IPS-15b (cell line): ENCODE results near the gene IRAG1.

Source experiments
- H3K27me3 ChIP-seq: one replicate; pipeline ENCODE4 v1.6.1; 2013; ENCODE audit warnings: low read length; ENCODE audit not compliant: control insufficient read depth, insufficient read depth
- H3K36me3 ChIP-seq: one replicate; pipeline ENCODE4 v1.6.1; 2013; ENCODE audit warnings: low read length; ENCODE audit not compliant: control insufficient read depth, insufficient read depth
- H3K4me1 ChIP-seq: one replicate; pipeline ENCODE4 v1.6.1; 2013; ENCODE audit warnings: mild to moderate bottlenecking, low read length; ENCODE audit not compliant: control insufficient read depth, insufficient read depth
- H3K4me3 ChIP-seq: one replicate; pipeline ENCODE4 v1.5.1; 2013; ENCODE audit warnings: low read depth, low read length
- H3K9ac ChIP-seq: one replicate; pipeline ENCODE4 v1.6.1; 2013; ENCODE audit warnings: low read depth, mild to moderate bottlenecking, low read length
- H3K9me3 ChIP-seq: one replicate; pipeline ENCODE4 v1.6.1; 2013; ENCODE audit warnings: mild to moderate bottlenecking, low read length; ENCODE audit not compliant: control insufficient read depth, insufficient read depth

Gene IRAG1

DNA sequence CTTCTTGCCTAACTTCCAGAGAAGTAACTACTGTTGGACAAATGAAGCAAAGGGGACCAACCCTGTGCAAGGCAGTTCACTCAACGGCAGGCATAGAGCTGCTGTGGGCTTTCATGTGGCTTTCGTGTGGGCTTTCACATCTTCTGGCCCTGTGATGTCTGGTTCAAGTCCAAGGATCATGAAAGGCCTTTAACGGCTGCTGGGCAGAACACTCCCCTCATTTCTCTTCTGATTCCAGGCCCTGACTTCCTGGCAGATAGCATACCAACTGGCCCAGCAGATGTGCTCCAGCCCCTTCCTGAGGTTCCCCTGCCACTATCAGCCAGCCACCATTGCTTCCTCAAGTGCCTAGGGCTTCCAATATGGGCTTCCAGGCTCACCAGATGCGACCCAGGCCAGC lies 28.8 kb upstream of the IRAG1 start:
- no peak overlapping the region for H3K9ac ChIP-seq
- H3K36me3 ChIP-seq, result no peaks in the 10 kb centered on the region
- H3K27me3 ChIP-seq, result no peaks in the 10 kb centered on the region
- H3K4me3 ChIP-seq, result no peak overlapping the region
- no peaks in the 10 kb centered on the region for H3K4me1 ChIP-seq
- no peaks in the 10 kb centered on the region for H3K9me3 ChIP-seq

DNA sequence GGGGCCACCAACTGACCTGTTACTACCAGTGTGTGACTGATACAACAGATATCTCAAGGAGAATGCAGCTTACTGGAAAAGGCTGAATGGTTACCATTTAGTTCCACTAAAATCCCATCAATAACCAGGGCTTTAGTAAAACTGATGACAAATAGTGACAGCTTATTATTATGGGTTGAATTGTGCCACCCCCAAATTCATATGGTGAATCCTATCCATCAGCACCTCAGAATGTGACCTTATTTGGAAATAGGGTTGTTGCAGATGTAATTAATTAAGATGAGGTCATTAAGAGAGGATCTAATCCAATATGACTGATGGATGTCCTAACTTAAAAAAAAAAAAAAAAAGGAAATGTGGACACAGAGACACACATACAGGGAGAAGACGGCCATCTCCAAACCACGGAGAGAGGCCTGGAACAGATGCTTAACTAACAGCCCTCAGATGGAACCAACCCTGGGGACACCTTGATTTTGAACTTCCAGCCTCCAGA lies 27.4 kb upstream of the IRAG1 start:
- Histone ChIP-seq H3K9me3 (no peaks in the 10 kb centered on the region), H3K4me1 (no peaks in the 10 kb centered on the region), H3K9ac (no peak overlapping the region), H3K27me3 (no peaks in the 10 kb centered on the region), H3K4me3 (no peak overlapping the region), H3K36me3 (no peaks in the 10 kb centered on the region)

DNA sequence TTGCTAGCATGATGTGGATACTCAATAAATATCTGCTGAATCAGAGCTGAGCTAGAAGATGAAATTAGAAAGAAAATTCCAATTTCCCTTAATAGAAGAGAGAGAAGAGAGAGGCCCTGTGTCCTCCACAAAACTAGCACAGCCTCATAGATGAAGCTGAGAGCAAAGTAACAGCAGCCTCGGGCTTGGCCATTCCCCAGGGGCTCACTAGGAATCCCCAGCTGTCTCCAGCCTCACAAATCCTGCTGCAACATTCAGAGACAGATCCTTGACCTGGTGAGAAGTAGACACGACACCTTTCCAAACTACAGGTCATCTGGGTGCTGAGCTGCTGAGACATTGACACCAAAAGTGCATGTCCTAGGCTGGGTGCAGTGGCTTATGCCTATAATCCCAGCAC lies 26.1 kb upstream of the IRAG1 start:
- Histone ChIP-seq H3K27me3 (no peaks in the 10 kb centered on the region), H3K36me3 (no peaks in the 10 kb centered on the region), H3K9ac (no peak overlapping the region), H3K4me1 (no peaks in the 10 kb centered on the region), H3K9me3 (no peaks in the 10 kb centered on the region), H3K4me3 (no peak overlapping the region)

DNA sequence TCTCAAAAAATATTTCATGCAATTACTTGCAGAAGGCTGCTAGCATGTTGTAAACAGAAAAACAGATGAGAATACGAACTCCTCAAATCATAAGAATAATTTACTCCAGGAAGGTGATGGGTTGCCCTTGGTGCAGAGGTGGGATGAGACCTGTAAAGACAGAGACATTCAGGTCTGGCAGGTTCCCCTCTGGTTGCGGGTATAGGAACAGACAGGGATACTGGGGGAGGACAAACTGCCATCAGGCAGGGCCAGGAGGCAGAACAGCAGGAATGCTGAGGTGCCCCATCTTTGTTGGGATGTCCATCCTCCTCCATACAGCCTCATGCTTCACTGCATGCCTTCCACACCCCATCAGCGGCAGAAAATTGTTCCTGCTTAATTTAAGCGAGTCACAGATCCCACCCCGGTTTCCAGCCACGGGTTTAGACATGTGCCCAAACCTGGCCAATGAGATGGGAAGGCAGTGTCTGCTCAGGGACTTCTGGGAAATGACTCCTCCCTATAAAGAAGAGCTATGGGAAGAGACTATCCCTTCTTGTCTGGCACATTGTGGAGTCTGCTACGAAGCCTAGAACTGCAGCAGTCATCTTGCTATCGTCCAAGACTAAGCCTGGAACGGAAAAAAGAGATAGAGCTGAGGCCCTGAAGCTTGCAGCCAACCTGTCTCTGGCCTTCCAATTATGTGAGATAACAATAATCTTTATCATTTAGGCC lies 23.1 kb upstream of the IRAG1 start:
- H3K4me1 ChIP-seq, result no peaks in the 10 kb centered on the region
- H3K9me3 ChIP-seq, result no peaks in the 10 kb centered on the region
- H3K4me3 ChIP-seq, result no peak overlapping the region
- H3K36me3 ChIP-seq, result no peaks in the 10 kb centered on the region
- no peak overlapping the region for H3K9ac ChIP-seq
- no peaks in the 10 kb centered on the region for H3K27me3 ChIP-seq

DNA sequence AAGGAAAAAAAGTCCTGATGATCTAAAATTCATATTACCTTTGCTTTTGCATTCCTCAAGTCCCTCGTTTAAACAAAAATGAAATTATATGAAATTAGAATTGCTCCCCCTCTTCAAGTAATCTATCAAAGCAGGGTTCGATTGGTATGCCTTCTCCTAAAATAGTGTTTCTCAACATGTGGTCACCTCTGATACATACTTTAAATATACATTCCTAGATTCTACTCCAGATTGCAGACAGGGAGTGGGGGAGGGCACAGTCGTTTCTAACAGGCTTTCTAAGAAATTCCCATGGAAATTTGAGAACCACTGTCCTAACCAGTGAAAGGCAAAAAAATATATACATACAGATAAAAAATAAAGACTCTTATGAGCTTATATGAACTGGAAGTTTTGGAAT lies 22.6 kb upstream of the IRAG1 start:
- Histone ChIP-seq H3K4me1 (no peaks in the 10 kb centered on the region), H3K27me3 (no peaks in the 10 kb centered on the region), H3K9me3 (no peaks in the 10 kb centered on the region), H3K9ac (no peak overlapping the region), H3K4me3 (no peak overlapping the region), H3K36me3 (no peaks in the 10 kb centered on the region)

DNA sequence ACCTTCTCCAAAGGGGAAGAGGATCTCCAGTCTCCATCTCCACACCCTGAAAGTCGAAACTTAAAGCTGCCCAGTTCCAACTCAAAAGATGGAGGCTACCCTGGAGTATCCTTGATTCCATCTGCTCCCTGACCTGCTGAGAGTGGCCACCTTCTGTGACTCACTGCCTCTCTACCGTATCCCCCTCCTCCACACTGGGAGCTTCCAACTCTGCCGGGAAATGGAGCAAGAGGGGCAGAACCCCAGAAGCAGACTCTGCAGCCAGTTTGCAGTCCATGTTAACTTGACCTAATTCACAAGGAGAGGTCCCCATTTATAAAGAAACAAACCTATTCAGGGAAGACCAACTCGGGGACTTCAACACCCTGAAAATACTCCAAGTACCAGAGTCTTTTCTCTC lies 22.0 kb upstream of the IRAG1 start:
- H3K4me1 ChIP-seq, result no peaks in the 10 kb centered on the region
- H3K9me3 ChIP-seq, result no peaks in the 10 kb centered on the region
- no peaks in the 10 kb centered on the region for H3K36me3 ChIP-seq
- H3K9ac ChIP-seq, result no peak overlapping the region
- no peak overlapping the region for H3K4me3 ChIP-seq
- H3K27me3 ChIP-seq, result no peaks in the 10 kb centered on the region

DNA sequence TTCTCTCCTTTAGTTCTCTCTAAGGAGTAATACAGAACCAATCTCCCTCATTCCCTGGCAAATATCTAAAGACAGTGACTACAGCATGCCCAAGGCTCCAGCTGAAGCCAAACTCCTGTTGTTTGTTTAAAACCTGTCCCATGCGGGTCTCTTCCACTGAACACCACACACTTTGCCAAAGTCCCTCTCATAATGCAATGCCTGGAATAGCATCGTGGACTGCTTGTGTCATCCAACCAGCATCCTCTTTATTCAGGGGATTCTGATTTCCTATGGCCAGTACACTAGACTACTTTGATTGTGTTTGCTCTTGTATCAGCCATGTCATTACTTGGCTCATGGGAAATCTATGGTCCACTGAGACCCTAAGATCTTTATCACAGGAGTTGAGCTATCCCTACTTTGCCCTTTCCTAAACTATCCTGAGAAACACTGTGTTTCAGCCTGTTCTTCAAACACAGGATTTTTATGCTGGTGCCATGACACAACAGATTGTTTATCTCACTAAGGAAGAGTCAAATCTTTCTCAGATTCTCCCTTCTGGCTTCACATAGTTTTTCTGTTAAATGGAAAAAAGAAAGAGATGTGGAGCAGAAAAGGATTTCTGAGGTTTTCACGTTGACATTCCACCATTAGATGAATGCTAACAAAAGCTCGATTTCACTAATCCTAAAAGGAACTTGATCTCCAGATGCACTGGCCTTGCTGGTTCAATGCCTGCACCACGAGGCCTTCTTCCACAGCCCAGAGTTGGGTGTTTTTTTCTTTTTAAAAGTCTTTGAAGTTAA lies 15.9 kb upstream of the IRAG1 start:
- Histone ChIP-seq H3K9ac (no peak overlapping the region), H3K4me3 (no peak overlapping the region), H3K27me3 (no peaks in the 10 kb centered on the region), H3K9me3 (no peaks in the 10 kb centered on the region), H3K36me3 (no peaks in the 10 kb centered on the region), H3K4me1 (no peaks in the 10 kb centered on the region)

DNA sequence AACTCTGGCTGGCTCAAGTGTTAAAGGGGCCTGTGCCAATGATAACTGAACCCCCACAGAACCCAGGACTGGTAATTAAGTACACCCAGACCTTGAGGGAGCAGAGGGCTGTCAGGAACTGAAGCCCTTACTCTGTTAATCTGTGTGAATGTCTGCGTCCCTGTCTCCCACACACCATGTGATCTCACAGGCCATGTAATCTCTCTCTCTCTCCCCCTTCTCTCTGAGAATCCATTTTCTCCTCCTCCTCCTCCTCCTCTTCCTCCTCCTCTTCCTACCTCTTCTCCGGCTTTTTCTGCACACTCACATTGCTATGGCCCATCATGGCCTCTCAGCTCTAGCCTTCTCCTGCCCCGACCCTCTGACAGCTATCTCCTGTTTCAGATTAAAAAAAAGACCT lies 14.6 kb upstream of the IRAG1 start:
- Histone ChIP-seq H3K9ac (no peak overlapping the region), H3K36me3 (no peaks in the 10 kb centered on the region), H3K9me3 (no peaks in the 10 kb centered on the region), H3K27me3 (no peaks in the 10 kb centered on the region), H3K4me3 (no peak overlapping the region), H3K4me1 (no peaks in the 10 kb centered on the region)

DNA sequence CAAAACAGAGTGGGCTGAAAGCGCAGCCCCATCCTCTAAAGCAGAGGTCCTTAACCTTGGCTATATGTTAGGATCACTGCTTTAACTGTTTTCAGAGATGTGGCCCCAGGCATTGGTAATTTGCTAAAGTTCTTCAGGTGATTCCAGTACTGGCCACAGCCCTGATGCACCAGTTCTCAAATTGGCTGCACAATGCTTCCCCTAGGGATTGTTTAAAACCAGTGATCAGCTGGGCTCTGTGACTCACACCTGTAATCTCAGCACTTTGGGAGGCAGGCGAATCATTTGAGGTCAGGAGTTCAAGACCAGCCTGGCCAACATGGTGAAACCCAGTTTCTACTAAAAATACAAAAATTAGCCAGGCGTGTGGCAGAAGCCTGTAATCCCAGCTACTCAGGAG lies 8.4 kb upstream of the IRAG1 start:
- no peaks in the 10 kb centered on the region for H3K36me3 ChIP-seq
- peaks cover 4% of the 10 kb centered on the region for H3K9me3 ChIP-seq
- H3K9ac ChIP-seq, result no peak overlapping the region
- no peak overlapping the region for H3K4me3 ChIP-seq
- H3K27me3 ChIP-seq, result no peaks in the 10 kb centered on the region
- no peaks in the 10 kb centered on the region for H3K4me1 ChIP-seq

DNA sequence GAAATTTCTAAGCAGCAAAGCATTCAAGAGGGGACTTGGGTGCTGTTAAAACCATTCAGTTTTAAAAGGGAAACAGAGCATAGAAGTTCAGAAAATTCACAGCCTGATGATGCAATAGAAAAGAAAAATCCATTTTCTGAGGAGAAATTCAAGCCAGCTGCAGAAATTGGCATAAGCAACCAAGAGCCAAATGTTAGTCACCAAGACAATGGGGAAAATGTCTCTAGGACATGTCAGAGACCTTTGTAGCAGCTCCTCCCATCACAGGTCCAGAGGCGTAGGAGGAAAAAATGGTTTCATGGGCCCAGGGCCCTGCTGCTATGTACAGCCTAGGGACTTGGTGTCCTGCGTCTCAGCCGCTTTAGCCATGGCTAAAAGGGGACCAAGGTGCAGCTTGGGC lies 5.5 kb upstream of the IRAG1 start:
- H3K4me1 ChIP-seq, result no peaks in the 10 kb centered on the region
- no peak overlapping the region for H3K4me3 ChIP-seq
- peaks cover 4% of the 10 kb centered on the region for H3K9me3 ChIP-seq
- no peak overlapping the region for H3K9ac ChIP-seq
- H3K27me3 ChIP-seq, result no peaks in the 10 kb centered on the region
- H3K36me3 ChIP-seq, result no peaks in the 10 kb centered on the region

DNA sequence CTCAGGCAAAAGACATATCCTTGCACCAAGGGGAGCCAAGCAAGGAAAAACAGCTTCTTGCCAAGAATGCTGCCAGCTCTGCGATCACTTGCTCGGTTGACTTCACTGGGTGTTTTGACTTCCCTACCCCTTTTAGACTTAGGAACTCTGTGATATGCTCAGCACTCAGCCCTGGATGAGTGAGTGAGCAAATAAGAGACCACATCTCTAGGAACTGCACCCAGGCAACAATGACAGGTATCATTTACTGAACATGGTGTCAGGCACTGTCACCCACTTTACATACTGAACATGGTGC lies 3.7 kb upstream of the IRAG1 start:
- Histone ChIP-seq H3K4me1 (no peaks in the 10 kb centered on the region), H3K9me3 (peaks cover 4% of the 10 kb centered on the region), H3K36me3 (no peaks in the 10 kb centered on the region), H3K9ac (no peak overlapping the region), H3K27me3 (no peaks in the 10 kb centered on the region), H3K4me3 (no peak overlapping the region)
